Glutamatergic neuron (in vitro differentiated cells): ENCODE results near the gene HMGXB4. TPM values are rescaled to one million over a fixed set of nuclear protein-coding genes. Genes with fewer than 3 reads are reported as not detected.

Source experiments
- DNase-seq: peaks from one replicate; pipeline ENCODE4 v3.0.0; 2022
- H3K27ac Mint-ChIP-seq: one replicate; pipeline ENCODE4 v1.8.0; 2020; ENCODE audit warnings: mild to moderate bottlenecking, mixed read lengths, inconsistent platforms; ENCODE audit not compliant: unreplicated experiment
- H3K27me3 Mint-ChIP-seq: one replicate; pipeline ENCODE4 v1.8.0; 2020; ENCODE audit warnings: mild to moderate bottlenecking, moderate library complexity, mixed read lengths, inconsistent platforms; ENCODE audit not compliant: unreplicated experiment
- H3K36me3 Mint-ChIP-seq: one replicate; pipeline ENCODE4 v1.8.0; 2020; ENCODE audit warnings: mild to moderate bottlenecking, mixed read lengths, inconsistent platforms; ENCODE audit not compliant: unreplicated experiment
- H3K4me1 Mint-ChIP-seq: one replicate; pipeline ENCODE4 v1.8.0; 2020; ENCODE audit warnings: mild to moderate bottlenecking, low read depth, mixed read lengths, inconsistent platforms; ENCODE audit not compliant: unreplicated experiment
- H3K4me3 Mint-ChIP-seq: one replicate; pipeline ENCODE4 v1.8.0; 2020; ENCODE audit warnings: mild to moderate bottlenecking, mixed read lengths, inconsistent platforms; ENCODE audit not compliant: unreplicated experiment
- H3K9me3 Mint-ChIP-seq: one replicate; pipeline ENCODE4 v1.8.0; 2020; ENCODE audit warnings: mild to moderate bottlenecking, moderate library complexity, mixed read lengths, inconsistent platforms; ENCODE audit not compliant: unreplicated experiment
- total RNA-seq: library from RNA; stranded (reverse); fragmentation: NEBNext Ultra II Directional; extraction: Animal tissue kit (Norgen Biotek cat#: 25700); gene quantifications from one replicate; pipeline ENCODE4 v1.2.1, GENCODE V29; 2021; ENCODE audit not compliant: unreplicated experiment
- TF ChIP-seq, protein P1 (sequence below): fragments of 200-600 bp; sonication (generic); IDR thresholded peaks from one replicate; pipeline ENCODE4 v1.5.0; 2021; ENCODE audit not compliant: partially characterized antibody, unreplicated experiment

Gene HMGXB4
- total RNA-seq, 1 donor from 2014 or later, result 14.4 TPM

- H3K36me3 Mint-ChIP-seq, result no peaks in the 10 kb centered on the region
- DNase-seq, result no peak
- TF ChIP-seq, protein P1, sequence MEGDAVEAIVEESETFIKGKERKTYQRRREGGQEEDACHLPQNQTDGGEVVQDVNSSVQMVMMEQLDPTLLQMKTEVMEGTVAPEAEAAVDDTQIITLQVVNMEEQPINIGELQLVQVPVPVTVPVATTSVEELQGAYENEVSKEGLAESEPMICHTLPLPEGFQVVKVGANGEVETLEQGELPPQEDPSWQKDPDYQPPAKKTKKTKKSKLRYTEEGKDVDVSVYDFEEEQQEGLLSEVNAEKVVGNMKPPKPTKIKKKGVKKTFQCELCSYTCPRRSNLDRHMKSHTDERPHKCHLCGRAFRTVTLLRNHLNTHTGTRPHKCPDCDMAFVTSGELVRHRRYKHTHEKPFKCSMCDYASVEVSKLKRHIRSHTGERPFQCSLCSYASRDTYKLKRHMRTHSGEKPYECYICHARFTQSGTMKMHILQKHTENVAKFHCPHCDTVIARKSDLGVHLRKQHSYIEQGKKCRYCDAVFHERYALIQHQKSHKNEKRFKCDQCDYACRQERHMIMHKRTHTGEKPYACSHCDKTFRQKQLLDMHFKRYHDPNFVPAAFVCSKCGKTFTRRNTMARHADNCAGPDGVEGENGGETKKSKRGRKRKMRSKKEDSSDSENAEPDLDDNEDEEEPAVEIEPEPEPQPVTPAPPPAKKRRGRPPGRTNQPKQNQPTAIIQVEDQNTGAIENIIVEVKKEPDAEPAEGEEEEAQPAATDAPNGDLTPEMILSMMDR, result no peak
These were observed 64.8 kb downstream of the HMGXB4 start for GRCh38 chr22:35322126-35322525.

GRCh38 chr22:35322893-35323292 lies 65.6 kb downstream of the HMGXB4 start:
- TF ChIP-seq, protein P1, result no peak
- peaks cover 2% of the 10 kb centered on the region for H3K9me3 Mint-ChIP-seq
- no peak for DNase-seq
- no peaks in the 10 kb centered on the region for H3K36me3 Mint-ChIP-seq
- no peak overlapping the region for H3K27ac Mint-ChIP-seq
- no peaks in the 10 kb centered on the region for H3K27me3 Mint-ChIP-seq
- H3K4me1 Mint-ChIP-seq, result no peaks in the 10 kb centered on the region
- H3K4me3 Mint-ChIP-seq, result no peak overlapping the region

More at GRCh38 chr22:35322126-35322525, 64.8 kb downstream of the HMGXB4 start:
- H3K4me3 Mint-ChIP-seq, result no peak overlapping the region
- H3K4me1 Mint-ChIP-seq, result no peaks in the 10 kb centered on the region
- H3K27ac Mint-ChIP-seq, result no peak overlapping the region
- H3K9me3 Mint-ChIP-seq, result peaks cover 2% of the 10 kb centered on the region
- no peaks in the 10 kb centered on the region for H3K27me3 Mint-ChIP-seq

- Mint-ChIP-seq H3K4me3 (no peak overlapping the region), H3K36me3 (no peaks in the 10 kb centered on the region), H3K27ac (no peak overlapping the region), H3K27me3 (no peaks in the 10 kb centered on the region), H3K9me3 (peaks cover 2% of the 10 kb centered on the region), H3K4me1 (no peaks in the 10 kb centered on the region)
- TF ChIP-seq, protein P1, result no peak
- no peak for DNase-seq
These were observed 66.0 kb downstream of the HMGXB4 start for GRCh38 chr22:35323305-35323704.

GRCh38 chr22:35324067-35324466 lies 66.8 kb downstream of the HMGXB4 start:
- H3K4me1 Mint-ChIP-seq, result no peaks in the 10 kb centered on the region
- H3K9me3 Mint-ChIP-seq, result peaks cover 2% of the 10 kb centered on the region
- H3K36me3 Mint-ChIP-seq, result no peaks in the 10 kb centered on the region
- TF ChIP-seq, protein P1, result no peak
- no peak overlapping the region for H3K4me3 Mint-ChIP-seq
- no peaks in the 10 kb centered on the region for H3K27me3 Mint-ChIP-seq
- no peak for DNase-seq
- H3K27ac Mint-ChIP-seq, result no peak overlapping the region

DNA sequence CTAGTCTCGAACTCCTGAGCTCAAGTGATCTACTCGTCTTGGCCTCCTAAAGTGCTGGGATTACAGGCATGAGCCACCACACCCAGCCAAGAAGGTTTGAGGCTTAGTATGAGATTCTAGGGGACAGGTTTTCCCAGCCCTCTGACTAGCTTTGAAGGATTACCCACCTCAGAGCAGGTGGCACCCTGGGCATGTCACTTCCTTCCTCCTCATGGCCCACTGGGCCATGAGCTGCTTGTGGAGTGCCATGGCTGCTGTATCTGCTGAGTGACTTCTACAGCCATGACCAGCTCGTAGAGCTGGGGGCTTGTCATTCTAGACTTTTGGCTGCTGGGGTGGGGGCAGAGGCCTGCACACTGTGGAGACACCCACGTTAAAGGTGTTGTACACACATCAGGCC lies 67.5 kb downstream of the HMGXB4 start:
- TF ChIP-seq, protein P1, result no peak
- Mint-ChIP-seq H3K9me3 (peaks cover 2% of the 10 kb centered on the region), H3K4me3 (no peak overlapping the region), H3K27ac (no peak overlapping the region), H3K36me3 (no peaks in the 10 kb centered on the region), H3K4me1 (no peaks in the 10 kb centered on the region), H3K27me3 (no peaks in the 10 kb centered on the region)
- no peak for DNase-seq
